ENCODE data around the gene FBLN5.

GRCh38 chr14:91934554-91935285 is 12.8 kb downstream of the FBLN5 start:
- TF ChIP-seq CTCF (IDR thresholded peaks at IDR 0.05; ENCODE audit: low read depth, low read length, poor library complexity, severe bottlenecking) (no peak), EZH2phosphoT487 (IDR thresholded peaks at IDR 0.05; ENCODE audit: borderline replicate concordance, low read length) (no peak)
